ENCODE results near the gene AGAP4.
"Not testable (repeated sequence)": the region's sequence is repeated elsewhere in the genome, so short reads cannot be mapped to it uniquely, and the experiment has no call there.

DNA sequence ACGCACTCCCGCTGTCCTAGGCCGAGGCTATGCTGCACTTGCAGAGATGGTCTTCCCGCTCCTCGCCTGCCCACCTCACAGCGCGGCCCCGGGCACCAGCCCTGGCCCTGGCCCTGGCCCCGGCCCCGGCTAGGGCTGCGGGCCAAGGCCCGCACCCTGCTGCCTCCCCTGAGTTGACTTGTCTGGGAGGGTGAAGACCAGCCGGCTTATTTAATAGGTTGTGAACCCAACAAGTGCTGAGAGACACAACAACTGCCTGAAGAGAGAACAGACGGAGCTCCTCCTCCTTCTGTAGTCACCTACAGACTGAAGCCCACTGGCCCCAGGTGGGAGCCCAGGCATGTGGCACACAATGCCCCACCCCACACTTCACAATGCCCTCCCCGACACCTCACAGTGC lies at the start of gene AGAP4:
- not testable (repeated sequence) for TF ChIP-seq POLR2A, CTCF, EP300 (IDR thresholded peaks at IDR 0.05)
